Measurements from ENCODE around the gene MGAT4C.

DNA sequence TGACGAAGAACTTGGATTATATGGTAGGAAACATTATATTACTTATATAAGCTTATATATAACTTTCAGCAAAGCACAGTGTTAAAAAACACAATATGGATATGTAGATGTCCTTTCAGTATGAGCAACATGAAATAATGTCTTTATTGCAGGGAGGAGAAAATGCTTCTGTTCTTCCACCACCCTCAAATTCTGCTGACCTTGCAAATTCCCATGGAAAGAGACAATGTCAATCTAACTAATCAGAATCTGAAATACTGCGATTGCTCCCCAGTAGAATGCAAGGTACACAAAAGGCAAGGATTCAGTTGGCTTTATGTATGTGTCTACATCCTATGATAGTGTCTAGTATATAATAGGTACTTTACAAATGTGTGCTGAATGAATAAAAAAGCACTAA lies 26.4 kb downstream of the MGAT4C start:
- TF ChIP-seq, protein P1, sequence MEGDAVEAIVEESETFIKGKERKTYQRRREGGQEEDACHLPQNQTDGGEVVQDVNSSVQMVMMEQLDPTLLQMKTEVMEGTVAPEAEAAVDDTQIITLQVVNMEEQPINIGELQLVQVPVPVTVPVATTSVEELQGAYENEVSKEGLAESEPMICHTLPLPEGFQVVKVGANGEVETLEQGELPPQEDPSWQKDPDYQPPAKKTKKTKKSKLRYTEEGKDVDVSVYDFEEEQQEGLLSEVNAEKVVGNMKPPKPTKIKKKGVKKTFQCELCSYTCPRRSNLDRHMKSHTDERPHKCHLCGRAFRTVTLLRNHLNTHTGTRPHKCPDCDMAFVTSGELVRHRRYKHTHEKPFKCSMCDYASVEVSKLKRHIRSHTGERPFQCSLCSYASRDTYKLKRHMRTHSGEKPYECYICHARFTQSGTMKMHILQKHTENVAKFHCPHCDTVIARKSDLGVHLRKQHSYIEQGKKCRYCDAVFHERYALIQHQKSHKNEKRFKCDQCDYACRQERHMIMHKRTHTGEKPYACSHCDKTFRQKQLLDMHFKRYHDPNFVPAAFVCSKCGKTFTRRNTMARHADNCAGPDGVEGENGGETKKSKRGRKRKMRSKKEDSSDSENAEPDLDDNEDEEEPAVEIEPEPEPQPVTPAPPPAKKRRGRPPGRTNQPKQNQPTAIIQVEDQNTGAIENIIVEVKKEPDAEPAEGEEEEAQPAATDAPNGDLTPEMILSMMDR (IDR thresholded peaks at IDR 0.05): no peak
- TF ChIP-seq POLR2AphosphoS5 (IDR thresholded peaks at IDR 0.05; ENCODE audit: insufficient read depth in 1 of 2, low read depth in 1 of 2) (no peak), POLR2A (IDR thresholded peaks at IDR 0.05) (no peak)
